K562 (cell line): ENCODE results near the gene PRKACA. TPM values are rescaled to one million over a fixed set of nuclear protein-coding genes. Genes with fewer than 3 reads are reported as not detected.

Experiments
- BDP1 ChIP-seq: IDR thresholded peaks from 3 replicates; pipeline ENCODE4 v1.6.1; 2011; ENCODE audit not compliant: insufficient read length, insufficient read depth
- DMBX1 ChIP-seq: fragments of 250-450 bp; sonication (Bioruptor Pico); IDR thresholded peaks from 2 replicates; pipeline ENCODE4 v1.8.0; 2022; ENCODE audit warnings: inconsistent platforms, mild to moderate bottlenecking, moderate library complexity, borderline replicate concordance
- ELF2 ChIP-seq: fragments of 250-450 bp; sonication (Bioruptor Pico); IDR thresholded peaks from 2 replicates; pipeline ENCODE4 v1.5.0; 2021; ENCODE audit warnings: mild to moderate bottlenecking
- GATAD2B ChIP-seq: fragments of 450-650 bp; IDR thresholded peaks from 2 replicates; pipeline ENCODE4 v1.6.1; 2017; ENCODE audit warnings: mild to moderate bottlenecking, borderline replicate concordance
- NRF1 ChIP-seq, 2 experiments: fragments of 450-650 bp; IDR thresholded peaks in 1 of 2; conservative IDR thresholded peaks in 1 of 2; 2 replicates each; pipeline ENCODE4 v1.6.1; 2014; ENCODE audit warnings: mild to moderate bottlenecking in 2 of 2
- POLR2A ChIP-seq: fragments of 450-650 bp; conservative IDR thresholded peaks from 2 replicates; pipeline ENCODE4 v1.6.1; 2016
- RB1 ChIP-seq: fragments of 450-650 bp; IDR thresholded peaks from 2 replicates; pipeline ENCODE4 v1.6.1; 2017; ENCODE audit warnings: low read depth, mild to moderate bottlenecking
- RFX5 ChIP-seq: IDR thresholded peaks from 2 replicates; pipeline ENCODE4 v1.6.1; 2011; ENCODE audit warnings: low read depth, mild to moderate bottlenecking, improper control_type of control experiment, low read length
- SIN3B ChIP-seq: fragments of 450-650 bp; IDR thresholded peaks from 2 replicates; pipeline ENCODE4 v1.6.1; 2017; ENCODE audit warnings: low read depth, mild to moderate bottlenecking, moderate library complexity
- SOX6 ChIP-seq: fragments of 450-650 bp; IDR thresholded peaks from 2 replicates; pipeline ENCODE4 v1.6.1; 2014; ENCODE audit warnings: mild to moderate bottlenecking
- ZEB2 ChIP-seq: fragments of 450-650 bp; IDR thresholded peaks from 2 replicates; pipeline ENCODE4 v1.6.1; 2016
- ZNF217 ChIP-seq: sonication (generic); formaldehyde crosslinking; IDR thresholded peaks from 2 replicates; pipeline ENCODE4 v1.8.0; 2022; ENCODE audit warnings: mild to moderate bottlenecking, missing genetic modification reagents
- ZNF24 ChIP-seq: fragments of 450-650 bp; IDR thresholded peaks from 2 replicates; pipeline ENCODE4 v1.6.1; 2016
- ZNF395 ChIP-seq: fragments of 200-800 bp; sonication (Bioruptor generic); IDR thresholded peaks from 2 replicates; pipeline ENCODE4 v1.6.1; 2017; ENCODE audit warnings: missing genetic modification characterization, missing compliant biosample characterization
- ZNF583 ChIP-seq: fragments of 250-450 bp; sonication (Bioruptor Pico); IDR thresholded peaks from 2 replicates; pipeline ENCODE4 v1.4.0; 2020
- ZNF589 ChIP-seq: fragments of 200-800 bp; sonication (Bioruptor generic); IDR thresholded peaks from 2 replicates; pipeline ENCODE4 v1.6.1; 2016; ENCODE audit warnings: low read depth, missing genetic modification characterization, missing compliant biosample characterization
- polyA plus RNA-seq, 8 experiments: library from polyadenylated mRNA; depleted of rRNA in 4 of 8; stranded (reverse) in 5 of 8; unstranded in 3 of 8; fragments of >200 nt; fragmentation: Nextera tagmentation in 2 of 8; fragmentation: Illumina TruSeq in 1 of 8; extraction: Ambion mirVana in 2 of 8; extraction: Trizol in 1 of 8; gene quantifications; 2 replicates each; pipeline versions ENCODE4 v1.2.1 to v1.2.3, GENCODE V29; 2011 to 2014; ENCODE audit warnings: inconsistent platforms in 1 of 8, missing spikeins in 1 of 8
- total RNA-seq, 7 experiments: library from RNA; depleted of rRNA in 6 of 7; stranded (reverse); fragments of >200 nt in 6 of 7; fragmentation: Illumina TruSeq in 2 of 7; extraction: Trizol in 2 of 7; gene quantifications; 2 replicates each; pipeline versions ENCODE4 v1.2.1 to v1.2.3, GENCODE V29; 2011 to 2021; ENCODE audit warnings: low replicate concordance in 1 of 7
- TF ChIP-seq, protein P1 (sequence below): fragments of 250-450 bp; sonication (Bioruptor Pico); IDR thresholded peaks from 2 replicates; pipeline ENCODE4 v1.5.1; 2021; ENCODE audit warnings: mild to moderate bottlenecking
- TF ChIP-seq, protein P2 (sequence below), 2 experiments: fragments of 200-800 bp in 1 of 2; sonication (Bioruptor generic) in 1 of 2; sonication (generic) in 1 of 2; formaldehyde crosslinking in 1 of 2; IDR thresholded peaks in 1 of 2; conservative IDR thresholded peaks in 1 of 2; 2 replicates each; pipeline versions ENCODE4 v1.5.0 to v1.6.1; 2016 to 2020; ENCODE audit warnings: missing compliant biosample characterization in 1 of 2, missing genetic modification characterization in 1 of 2, missing genetic modification reagents in 1 of 2

The PRKACA gene
- total and polyA plus RNA-seq, 9 of the 15 experiments (the other 6 are each of a cell fraction or from before 2014, with no cell fraction given): 1.2 to 63.1 (median 13.0) TPM

DNA sequence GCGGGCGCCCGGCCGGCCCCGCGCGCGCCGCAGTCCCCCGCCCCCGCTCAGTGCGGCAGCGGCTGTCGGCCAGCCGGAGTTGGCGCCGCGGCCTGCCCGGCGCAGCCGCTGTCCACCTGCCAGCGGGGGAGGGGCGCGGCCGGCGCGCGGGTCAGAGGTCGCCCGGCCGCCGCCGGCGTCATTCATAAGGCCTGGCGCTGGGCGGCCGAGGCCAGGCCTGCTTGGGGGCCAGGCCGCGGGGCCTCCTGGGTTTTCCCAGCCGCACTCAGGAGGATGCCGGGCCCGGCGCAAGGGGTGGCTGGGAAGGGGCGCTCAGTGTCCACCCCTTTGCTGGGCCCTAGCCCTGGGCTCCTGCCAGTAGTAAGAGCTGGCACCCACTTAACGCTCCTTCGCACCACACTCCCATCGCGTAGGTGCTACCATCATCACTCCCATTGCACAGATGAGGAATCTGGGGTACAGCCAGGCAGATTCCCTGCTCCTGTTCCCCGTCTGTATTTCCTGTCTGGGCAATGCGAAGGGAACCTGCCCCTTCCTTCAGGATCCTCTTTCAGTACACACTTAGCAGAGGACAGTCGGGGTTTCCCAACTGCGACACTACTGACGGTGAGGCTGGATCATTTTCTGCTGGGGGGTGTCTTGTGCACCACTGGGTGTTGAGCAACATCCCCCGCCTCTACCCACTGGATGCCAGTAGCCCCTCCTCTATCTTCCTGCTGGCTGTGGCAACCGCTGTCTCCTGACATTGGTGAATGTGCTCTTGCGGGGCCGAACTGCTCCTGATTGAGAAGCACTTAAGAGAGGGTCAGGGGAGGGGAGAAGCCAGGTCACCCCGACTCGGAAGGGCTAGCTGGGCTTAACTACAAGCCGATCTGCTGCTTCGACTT is 846 bp upstream of the PRKACA start (continued):
- TF ChIP-seq DMBX1 (peak; percentile 76; the same call in 1 of the 2 replicates), ELF2 (CRISPR knock-in tag) (peak; percentile 64; the same call in 1 of the 2 replicates), GATAD2B (peak; percentile 74), POLR2A (peak; percentile 61), SIN3B (peak; percentile 41; the same call in 1 of the 2 replicates), SOX6 (0 out of 2 replicates have a peak, but pooled peaks have one; percentile 30), BDP1 (no peak), ZNF395 (CRISPR knock-in tag) (peak; percentile 43; the same call in 1 of the 2 replicates), ZEB2 (no peak), RFX5 (no peak), NRF1 (conservative IDR thresholded peaks at IDR 0.05 in 1 of 2, IDR thresholded peaks at IDR 0.05 in 1 of 2) (peak; percentile 58 to 73; a peak in 2 of 4 replicates), ZNF24 (peak; percentile 17; the same call in 1 of the 2 replicates), ZNF217 (CRISPR knock-in tag) (no peak), ZNF589 (CRISPR knock-in tag) (0 out of 2 replicates have a peak, but pooled peaks have one; percentile 20), RB1 (peak; percentile 76), ZNF583 (CRISPR knock-in tag) (peak; percentile 65; the same call in 1 of the 2 replicates)
- TF ChIP-seq, protein P1, sequence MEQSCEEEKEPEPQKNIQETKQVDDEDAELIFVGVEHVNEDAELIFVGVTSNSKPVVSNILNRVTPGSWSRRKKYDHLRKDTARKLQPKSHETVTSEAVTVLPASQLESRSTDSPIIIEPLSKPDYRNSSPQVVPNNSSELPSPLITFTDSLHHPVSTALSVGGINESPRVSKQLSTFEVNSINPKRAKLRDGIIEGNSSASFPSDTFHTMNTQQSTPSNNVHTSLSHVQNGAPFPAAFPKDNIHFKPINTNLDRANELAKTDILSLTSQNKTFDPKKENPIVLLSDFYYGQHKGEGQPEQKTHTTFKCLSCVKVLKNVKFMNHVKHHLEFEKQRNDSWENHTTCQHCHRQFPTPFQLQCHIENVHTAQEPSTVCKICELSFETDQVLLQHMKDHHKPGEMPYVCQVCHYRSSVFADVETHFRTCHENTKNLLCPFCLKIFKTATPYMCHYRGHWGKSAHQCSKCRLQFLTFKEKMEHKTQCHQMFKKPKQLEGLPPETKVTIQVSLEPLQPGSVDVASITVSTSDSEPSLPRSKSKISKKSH (CRISPR knock-in tag): no peak
- TF ChIP-seq, protein P2, sequence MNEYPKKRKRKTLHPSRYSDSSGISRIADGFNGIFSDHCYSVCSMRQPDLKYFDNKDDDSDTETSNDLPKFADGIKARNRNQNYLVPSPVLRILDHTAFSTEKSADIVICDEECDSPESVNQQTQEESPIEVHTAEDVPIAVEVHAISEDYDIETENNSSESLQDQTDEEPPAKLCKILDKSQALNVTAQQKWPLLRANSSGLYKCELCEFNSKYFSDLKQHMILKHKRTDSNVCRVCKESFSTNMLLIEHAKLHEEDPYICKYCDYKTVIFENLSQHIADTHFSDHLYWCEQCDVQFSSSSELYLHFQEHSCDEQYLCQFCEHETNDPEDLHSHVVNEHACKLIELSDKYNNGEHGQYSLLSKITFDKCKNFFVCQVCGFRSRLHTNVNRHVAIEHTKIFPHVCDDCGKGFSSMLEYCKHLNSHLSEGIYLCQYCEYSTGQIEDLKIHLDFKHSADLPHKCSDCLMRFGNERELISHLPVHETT (CRISPR knock-in tag; conservative IDR thresholded peaks at IDR 0.05 in 1 of 2, IDR thresholded peaks at IDR 0.05 in 1 of 2): peak in 1 of 2 experiments; percentile 98; a peak in 2 of 4 replicates
